Measurements from ENCODE around the gene ESYT1. TPM values are rescaled to one million over a fixed set of nuclear protein-coding genes. Genes with fewer than 3 reads are reported as not detected.

ESYT1 gene
- total and polyA plus RNA-seq, 9 of the 15 experiments (the other 6 are each of a cell fraction or from before 2014, with no cell fraction given): 132 to 420 (median 164) TPM

- TF ChIP-seq ARID4B (CRISPR knock-in tag; IDR thresholded peaks at IDR 0.05): peak; percentile 78
- no peak for TF ChIP-seq RBM22 (IDR thresholded peaks at IDR 0.05; ENCODE audit: low read depth, low read length, poor library complexity, severe bottlenecking)
- TF ChIP-seq SIN3A (IDR thresholded peaks at IDR 0.05; ENCODE audit: borderline replicate concordance in 2 of 2, control insufficient read depth in 1 of 2, low read depth in 2 of 2, low read length in 2 of 2): peak; percentile 63 to 93; a peak in 2 of 4 replicates
- TF ChIP-seq ZBTB1 (CRISPR knock-in tag; IDR thresholded peaks at IDR 0.05; ENCODE audit: borderline replicate concordance, low read depth): no peak
- no peak for TF ChIP-seq RFX5 (IDR thresholded peaks at IDR 0.05; ENCODE audit: low read depth, low read length)
- TF ChIP-seq TEAD4 (IDR thresholded peaks at IDR 0.05; ENCODE audit: low read length): no peak
- TF ChIP-seq TEAD4 (CRISPR knock-in tag; IDR thresholded peaks at IDR 0.05; ENCODE audit: borderline replicate concordance): 0 out of 2 replicates have a peak, but pooled peaks have one; percentile 13
- TF ChIP-seq ZNF280B (CRISPR knock-in tag; IDR thresholded peaks at IDR 0.05): no peak
- peak; percentile 2 for TF ChIP-seq PHF20 (IDR thresholded peaks at IDR 0.05; ENCODE audit: partially characterized antibody)
- TF ChIP-seq NFRKB (IDR thresholded peaks at IDR 0.05; ENCODE audit: low read depth): peak; percentile 81; the same call in 1 of the 2 replicates
- no peak for TF ChIP-seq ZKSCAN3 (CRISPR knock-in tag; IDR thresholded peaks at IDR 0.05)
- peak; percentile 74 for TF ChIP-seq L3MBTL2 (IDR thresholded peaks at IDR 0.05)
- no peak for TF ChIP-seq TBL1XR1 (IDR thresholded peaks at IDR 0.05; ENCODE audit: low read length in 2 of 2)
- peak; percentile 1 for TF ChIP-seq POLR2B (IDR thresholded peaks at IDR 0.05; ENCODE audit: low read depth, partially characterized antibody)
- no peak for TF ChIP-seq SFPQ (IDR thresholded peaks at IDR 0.05; ENCODE audit: low read depth, low read length)
- no peak for TF ChIP-seq EGR1 (conservative IDR thresholded peaks at IDR 0.05)
- peak; percentile 92 to 95 for TF ChIP-seq MNT (conservative IDR thresholded peaks at IDR 0.05)
These were observed 23.1 kb upstream of the ESYT1 start (continued) for GRCh38 chr12:56104815-56105608.

All from K562 (cell line).